Progenitor cell of endocrine pancreas (in vitro differentiated cells): ENCODE data around the gene SRSF7. TPM values are rescaled to one million over a fixed set of nuclear protein-coding genes. Genes with fewer than 3 reads are reported as not detected.

Experiments used
- DNase-seq: peaks from one replicate; pipeline ENCODE4 v3.0.0; 2021; ENCODE audit warnings: low spot score; ENCODE audit not compliant: unreplicated experiment
- H3K27ac Mint-ChIP-seq: 2 replicates; pipeline ENCODE4 v1.8.0; 2021; ENCODE audit warnings: mild to moderate bottlenecking, moderate library complexity, mixed read lengths
- H3K27me3 Mint-ChIP-seq: 2 replicates; pipeline ENCODE4 v1.8.0; 2021; ENCODE audit warnings: mixed read lengths
- H3K36me3 Mint-ChIP-seq: 2 replicates; pipeline ENCODE4 v1.8.0; 2022; ENCODE audit warnings: mixed read lengths; ENCODE audit not compliant: insufficient read depth
- H3K4me1 Mint-ChIP-seq: 2 replicates; pipeline ENCODE4 v1.8.0; 2021; ENCODE audit warnings: low read depth, mixed read lengths
- H3K4me3 Mint-ChIP-seq: 2 replicates; pipeline ENCODE4 v1.8.0; 2021; ENCODE audit warnings: low read depth, mild to moderate bottlenecking, moderate library complexity, mixed read lengths
- H3K9me3 Mint-ChIP-seq: 2 replicates; pipeline ENCODE4 v1.8.0; 2021; ENCODE audit warnings: low read depth, mixed read lengths
- total RNA-seq: library from RNA; stranded (reverse); gene quantifications from 2 replicates; pipeline ENCODE4 v1.2.1, GENCODE V29; 2021
- TF ChIP-seq, protein P1 (sequence below): fragments of 200-600 bp; sonication (generic); IDR thresholded peaks from one replicate; pipeline ENCODE4 v1.5.0; 2021; ENCODE audit warnings: antibody characterized with exemption, mild to moderate bottlenecking; ENCODE audit not compliant: unreplicated experiment

SRSF7 gene
- total RNA-seq, 1 donor from 2014 or later, result 258 TPM

DNA sequence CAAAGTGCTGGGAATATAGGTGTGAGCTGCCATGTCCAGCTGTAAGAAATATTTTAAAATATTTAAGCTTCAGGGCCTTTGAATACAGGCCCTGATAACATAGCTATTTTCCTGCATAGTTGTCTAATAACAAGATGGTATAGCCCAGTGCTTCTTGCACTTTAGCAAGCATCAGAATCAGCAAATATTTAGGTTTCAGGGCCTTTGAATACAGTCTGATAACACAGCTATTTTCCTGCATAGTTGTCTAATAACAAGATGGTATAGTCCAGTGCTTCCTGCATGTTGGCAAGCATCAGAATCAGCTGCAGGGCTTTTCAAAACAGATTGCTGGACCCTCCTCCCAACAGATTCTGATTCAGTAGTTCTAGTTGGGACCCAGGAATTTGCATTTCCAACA is 32.4 kb upstream of the SRSF7 start:
- Mint-ChIP-seq H3K36me3 (peaks cover 6% of the 10 kb centered on the region), H3K27me3 (no peaks in the 10 kb centered on the region), H3K4me3 (no peak overlapping the region), H3K4me1 (peaks cover 21% of the 10 kb centered on the region), H3K9me3 (no peaks in the 10 kb centered on the region), H3K27ac (peak overlapping the region; percentile 92)
- TF ChIP-seq, protein P1, sequence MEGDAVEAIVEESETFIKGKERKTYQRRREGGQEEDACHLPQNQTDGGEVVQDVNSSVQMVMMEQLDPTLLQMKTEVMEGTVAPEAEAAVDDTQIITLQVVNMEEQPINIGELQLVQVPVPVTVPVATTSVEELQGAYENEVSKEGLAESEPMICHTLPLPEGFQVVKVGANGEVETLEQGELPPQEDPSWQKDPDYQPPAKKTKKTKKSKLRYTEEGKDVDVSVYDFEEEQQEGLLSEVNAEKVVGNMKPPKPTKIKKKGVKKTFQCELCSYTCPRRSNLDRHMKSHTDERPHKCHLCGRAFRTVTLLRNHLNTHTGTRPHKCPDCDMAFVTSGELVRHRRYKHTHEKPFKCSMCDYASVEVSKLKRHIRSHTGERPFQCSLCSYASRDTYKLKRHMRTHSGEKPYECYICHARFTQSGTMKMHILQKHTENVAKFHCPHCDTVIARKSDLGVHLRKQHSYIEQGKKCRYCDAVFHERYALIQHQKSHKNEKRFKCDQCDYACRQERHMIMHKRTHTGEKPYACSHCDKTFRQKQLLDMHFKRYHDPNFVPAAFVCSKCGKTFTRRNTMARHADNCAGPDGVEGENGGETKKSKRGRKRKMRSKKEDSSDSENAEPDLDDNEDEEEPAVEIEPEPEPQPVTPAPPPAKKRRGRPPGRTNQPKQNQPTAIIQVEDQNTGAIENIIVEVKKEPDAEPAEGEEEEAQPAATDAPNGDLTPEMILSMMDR, result no peak
- no peak for DNase-seq

DNA sequence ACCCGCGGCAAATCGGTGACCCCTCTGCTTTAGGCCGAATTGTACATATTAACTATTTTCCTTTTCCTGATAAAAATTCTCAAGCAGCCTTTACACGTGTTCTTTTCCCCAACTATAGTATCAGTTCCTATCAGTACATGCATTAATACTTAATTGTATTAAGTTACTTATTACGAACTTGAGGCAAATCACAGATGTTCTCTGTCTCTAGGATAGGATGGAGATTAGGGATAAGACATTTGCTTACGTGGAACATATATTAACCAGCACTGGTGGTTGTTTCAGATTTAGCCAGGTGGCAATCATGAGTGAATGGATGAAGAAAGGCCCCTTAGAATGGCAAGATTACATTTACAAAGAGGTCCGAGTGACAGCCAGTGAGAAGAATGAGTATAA is 27.5 kb upstream of the SRSF7 start:
- H3K27ac Mint-ChIP-seq, result peak overlapping the region; percentile 90
- peaks cover 13% of the 10 kb centered on the region for H3K4me1 Mint-ChIP-seq
- TF ChIP-seq, protein P1, result no peak
- H3K27me3 Mint-ChIP-seq, result peaks cover 22% of the 10 kb centered on the region
- DNase-seq, result no peak
- H3K9me3 Mint-ChIP-seq, result no peaks in the 10 kb centered on the region
- H3K4me3 Mint-ChIP-seq, result peak overlapping the region; percentile 96
- peaks cover 7% of the 10 kb centered on the region for H3K36me3 Mint-ChIP-seq

DNA sequence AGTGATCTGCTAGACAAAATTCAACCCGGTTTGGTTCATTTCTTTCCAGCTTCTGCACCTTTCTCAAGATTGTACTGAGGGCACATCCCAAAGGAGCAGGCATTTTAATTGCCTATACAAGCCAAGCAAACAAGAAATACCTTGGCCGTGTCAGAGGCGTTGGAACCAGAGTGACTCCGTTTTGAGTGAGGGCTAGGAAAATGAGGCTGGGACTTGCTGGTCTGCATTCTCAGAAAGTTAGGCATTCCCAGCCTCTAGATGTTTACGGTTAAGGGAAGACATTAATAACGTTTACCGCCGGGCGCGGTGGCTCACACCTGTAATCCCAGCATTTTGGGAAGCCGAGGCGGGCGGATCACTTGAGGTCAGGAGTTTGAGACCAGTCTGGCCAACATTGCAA is 25.4 kb upstream of the SRSF7 start:
- peaks cover 11% of the 10 kb centered on the region for H3K4me1 Mint-ChIP-seq
- H3K27me3 Mint-ChIP-seq, result peaks cover 22% of the 10 kb centered on the region
- H3K27ac Mint-ChIP-seq, result no peak overlapping the region
- peak overlapping the region; percentile 55 for H3K4me3 Mint-ChIP-seq
- DNase-seq, result no peak
- TF ChIP-seq, protein P1, result no peak
- H3K9me3 Mint-ChIP-seq, result no peaks in the 10 kb centered on the region
- H3K36me3 Mint-ChIP-seq, result peaks cover 4% of the 10 kb centered on the region

DNA sequence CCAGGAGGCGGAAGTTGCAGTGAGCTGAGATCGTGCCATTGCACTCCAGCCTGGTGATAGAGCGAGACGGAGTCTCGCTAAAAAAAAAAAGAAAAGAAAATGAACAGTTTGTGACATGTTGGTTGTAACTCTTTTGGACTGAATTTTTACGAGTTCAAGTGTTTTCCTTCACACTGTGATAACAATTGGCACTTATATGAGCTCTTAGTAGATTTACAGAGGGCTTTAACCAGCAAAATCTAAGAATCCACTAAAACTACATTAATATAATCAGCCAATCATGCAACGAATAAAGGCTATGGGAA is 24.7 kb upstream of the SRSF7 start:
- Mint-ChIP-seq H3K27me3 (peaks cover 22% of the 10 kb centered on the region), H3K36me3 (peaks cover 1% of the 10 kb centered on the region), H3K4me3 (peak overlapping the region; percentile 4), H3K27ac (no peak overlapping the region), H3K4me1 (peaks cover 11% of the 10 kb centered on the region), H3K9me3 (no peaks in the 10 kb centered on the region)
- DNase-seq, result no peak
- TF ChIP-seq, protein P1, result no peak

DNA sequence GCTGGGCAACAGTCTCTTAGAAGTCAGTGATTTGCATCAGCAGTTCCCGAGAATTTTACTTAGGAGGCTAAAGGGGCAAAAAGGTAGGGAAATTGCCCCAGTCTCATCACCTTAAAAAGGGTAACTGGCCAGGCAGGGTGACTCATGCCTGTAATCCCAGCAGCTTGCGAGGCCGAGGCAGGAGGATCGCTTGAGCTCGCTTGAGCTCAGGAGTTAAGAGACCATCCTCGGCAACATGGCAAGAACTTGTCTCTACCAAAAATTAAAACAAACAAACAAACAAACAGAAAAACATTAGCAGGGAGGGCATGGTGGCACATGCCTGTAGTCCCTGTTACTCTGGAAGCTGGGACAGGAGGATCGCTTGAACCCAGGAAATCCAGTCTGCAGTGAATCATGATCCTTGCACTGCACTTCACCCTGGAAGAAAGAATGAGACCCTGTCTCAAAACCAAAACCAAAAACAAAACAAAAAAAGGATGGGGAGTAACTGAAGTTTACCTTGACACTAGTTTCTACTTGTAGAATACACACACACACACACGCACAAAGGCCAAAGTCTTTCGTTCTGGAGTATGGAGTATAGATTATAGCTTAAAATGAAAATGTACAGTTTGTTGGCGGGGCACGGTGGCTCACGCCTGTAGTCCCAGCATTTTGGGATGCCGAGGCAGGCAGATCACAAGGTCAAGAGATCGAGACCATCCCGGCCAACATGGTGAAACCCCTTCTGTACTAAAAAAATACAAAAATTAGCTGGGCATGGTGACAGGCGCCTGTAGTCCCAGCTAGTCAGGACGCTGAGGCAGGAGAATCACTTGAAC is 24.1 kb upstream of the SRSF7 start:
- Mint-ChIP-seq H3K4me3 (no peak overlapping the region), H3K4me1 (peaks cover 11% of the 10 kb centered on the region), H3K27me3 (peaks cover 22% of the 10 kb centered on the region), H3K9me3 (no peaks in the 10 kb centered on the region), H3K36me3 (peaks cover 1% of the 10 kb centered on the region), H3K27ac (peak overlapping the region; percentile 13)
- DNase-seq, result no peak
- TF ChIP-seq, protein P1, result no peak
